Measurements from ENCODE around the gene GEMIN2.

GRCh38 chr14:39090548-39091111, 23.5 kb upstream of the GEMIN2 start:
- TF ChIP-seq CTCF (IDR thresholded peaks at IDR 0.05) (no peak), POLR2A (IDR thresholded peaks at IDR 0.05) (no peak), POLR2AphosphoS5 (IDR thresholded peaks at IDR 0.05) (no peak), EP300 (IDR thresholded peaks at IDR 0.05) (no peak)

Data from suprapubic skin (tissue), 4 donors.